Esophagus muscularis mucosa (tissue), 4 donors: ENCODE results near the gene TOM1.

ENCODE experiments used
- CTCF ChIP-seq, 3 experiments: fragments of 200-600 bp in 2 of 3; fragments of 450-650 bp in 1 of 3; sonication (generic) in 2 of 3; IDR thresholded peaks; one replicate each; pipeline ENCODE4 v1.5.1; 2017 to 2019; ENCODE audit warnings: antibody characterized with exemption in 3 of 3, mild to moderate bottlenecking in 2 of 3, moderate library complexity in 1 of 3
- EP300 ChIP-seq: sonication (generic); formaldehyde crosslinking; IDR thresholded peaks from one replicate; pipeline ENCODE4 v1.6.1; 2017; ENCODE audit warnings: antibody characterized with exemption
- POLR2A ChIP-seq: fragments of 450-650 bp; IDR thresholded peaks from one replicate; pipeline ENCODE4 v1.6.1; 2017; ENCODE audit warnings: antibody characterized with exemption, moderate library complexity, mild to moderate bottlenecking, low read depth
- POLR2AphosphoS5 ChIP-seq, 2 donors: sonication (generic); formaldehyde crosslinking; IDR thresholded peaks; one replicate each; pipeline ENCODE4 v1.6.1; 2017; ENCODE audit warnings: antibody characterized with exemption in 2 of 2

- TF ChIP-seq POLR2A (no peak), CTCF (IDR thresholded peaks at IDR 0.05) (no peak), POLR2AphosphoS5 (IDR thresholded peaks at IDR 0.05) (no peak), EP300 (no peak)
Observed at GRCh38 chr22:35375526-35375925, 75.8 kb downstream of the TOM1 start.
